Measurements from ENCODE around the gene SLCO1B3.

The SLCO1B3 gene

DNA sequence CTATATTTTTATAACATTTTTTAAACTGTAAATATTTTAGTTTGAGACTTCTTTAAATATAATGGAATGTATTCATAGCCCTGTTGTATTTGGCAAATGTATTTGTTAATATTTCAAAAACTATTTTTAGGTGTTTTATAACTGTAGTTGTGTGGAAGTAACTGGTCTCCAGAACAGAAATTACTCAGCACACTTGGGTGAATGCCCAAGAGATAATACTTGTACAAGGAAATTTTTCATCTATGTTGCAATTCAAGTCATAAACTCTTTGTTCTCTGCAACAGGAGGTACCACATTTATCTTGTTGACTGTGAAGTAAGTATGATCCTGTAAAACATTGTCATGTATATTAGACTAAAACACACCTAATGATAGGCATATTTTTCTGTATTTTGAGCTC is 72.8 kb downstream of the SLCO1B3 start:
- no peak for DNase-seq (ENCODE audit: low read depth)

DNA sequence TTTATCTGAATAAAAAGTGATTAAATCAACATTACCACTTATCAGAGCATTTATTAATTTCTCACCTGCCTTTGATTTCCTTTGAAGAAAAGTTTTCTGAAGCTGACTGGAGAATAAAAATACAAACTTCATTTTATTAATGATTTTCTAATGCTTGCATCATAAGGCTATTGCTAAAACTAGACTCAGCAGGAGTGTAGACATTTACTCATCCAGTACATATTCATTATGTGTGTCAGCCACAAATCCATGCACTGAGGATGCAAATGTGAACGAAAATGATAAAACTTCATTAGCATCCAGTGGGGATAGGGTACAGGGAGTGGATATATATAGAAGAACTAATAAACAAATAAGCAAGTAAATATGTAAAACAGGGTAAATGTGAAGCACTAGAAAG is 74.6 kb downstream of the SLCO1B3 start:
- no peak for DNase-seq (ENCODE audit: low read depth)

DNA sequence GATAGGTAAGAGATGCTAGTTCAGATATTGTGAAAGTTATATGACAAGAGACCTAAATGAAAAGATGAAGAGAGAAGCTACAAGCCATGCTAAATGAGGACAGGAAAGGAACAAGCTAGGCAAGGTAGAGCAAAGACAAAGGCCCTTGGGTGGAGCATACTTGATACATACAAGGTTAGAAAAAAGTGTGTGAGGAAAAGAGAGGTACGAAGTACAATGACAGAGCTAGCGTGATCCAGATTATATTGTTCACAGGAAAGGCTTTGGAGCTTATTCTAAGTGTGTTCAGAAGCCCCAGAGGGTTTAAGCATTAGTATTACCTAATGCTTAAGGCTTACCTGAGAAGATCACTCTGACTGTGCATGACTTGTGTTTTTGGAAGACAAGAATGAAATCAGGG is 75.0 kb downstream of the SLCO1B3 start:
- no peak for DNase-seq (ENCODE audit: low read depth)

DNA sequence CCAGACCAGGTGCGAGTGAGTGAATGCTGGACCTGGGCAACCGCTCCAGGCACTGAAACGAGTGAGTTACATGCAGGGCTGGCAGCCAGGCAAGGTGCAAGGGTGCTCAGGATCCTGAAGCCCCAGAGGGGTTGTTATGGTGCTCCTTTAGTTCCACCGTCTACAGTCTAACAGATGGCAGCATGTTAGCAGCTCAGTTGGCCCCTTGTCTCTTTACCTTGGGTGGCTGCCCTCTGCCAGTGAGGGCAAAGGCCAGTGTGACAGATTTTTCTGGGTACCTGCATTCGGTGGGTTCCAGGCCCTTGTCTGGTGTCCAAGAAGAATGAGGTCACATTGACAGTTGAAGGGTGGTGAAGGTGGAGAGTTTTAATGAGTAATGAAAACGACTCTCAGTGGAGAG is 106.8 kb downstream of the SLCO1B3 start:
- DNase-seq (ENCODE audit: low read depth) = no peak

DNA sequence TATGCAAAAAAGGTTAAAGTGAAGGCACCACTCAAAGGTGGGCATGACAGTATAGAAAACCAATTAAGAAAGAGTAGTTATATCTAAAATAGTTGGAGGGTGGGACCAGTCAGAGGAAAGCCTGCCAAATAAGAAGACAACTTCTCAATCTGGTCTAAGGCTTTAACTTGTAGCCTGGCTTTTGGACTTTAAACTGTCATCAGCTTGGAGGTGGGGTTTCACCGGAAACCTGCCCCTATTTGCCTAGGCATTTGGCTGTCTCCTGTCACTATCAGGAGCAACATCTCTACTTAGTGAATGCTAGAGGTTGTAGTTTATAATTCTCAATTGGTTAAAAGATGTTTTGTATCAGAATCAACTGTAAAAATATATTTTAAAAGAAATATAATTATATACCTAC is 107.3 kb downstream of the SLCO1B3 start:
- DNase-seq (ENCODE audit: low read depth) = no peak

DNA sequence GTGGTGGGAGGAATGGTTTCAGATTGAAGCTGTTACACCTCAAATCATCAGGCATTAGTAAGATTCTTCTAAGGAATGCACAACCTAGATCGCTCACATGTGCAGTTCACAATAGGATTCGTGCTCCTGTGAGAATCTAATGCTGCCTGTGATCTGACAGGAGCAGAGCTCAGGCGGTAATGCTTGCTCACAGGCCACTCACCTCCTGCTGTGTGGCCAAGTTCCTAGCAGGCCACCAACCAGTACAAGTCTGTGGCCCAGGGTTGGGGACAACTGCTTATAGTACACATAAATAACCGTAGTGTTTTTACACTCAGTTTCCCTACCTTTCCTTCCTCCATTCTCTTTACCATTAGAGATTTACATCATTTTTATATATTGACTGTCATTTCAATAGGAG is 121.4 kb downstream of the SLCO1B3 start:
- DNase-seq (ENCODE audit: low read depth) = no peak

DNA sequence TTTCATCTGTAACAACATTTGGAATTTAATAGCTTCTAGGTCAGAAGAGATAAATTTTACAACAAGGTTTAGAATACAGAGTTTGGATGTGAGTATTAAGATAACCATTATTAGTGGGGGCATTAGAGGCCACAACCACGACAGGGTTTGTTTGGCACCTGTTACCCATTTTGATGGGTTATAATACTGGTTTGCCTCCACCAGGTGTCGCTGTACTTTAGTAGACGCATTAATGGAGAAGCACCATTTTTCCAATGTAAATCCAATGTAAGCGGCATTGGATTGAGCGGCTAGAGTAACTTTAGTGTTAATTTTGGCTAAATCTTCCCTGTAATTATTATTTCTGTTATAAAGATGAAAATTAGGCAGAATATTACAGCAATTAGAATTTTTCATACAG is 136.2 kb downstream of the SLCO1B3 start:
- DNase-seq (ENCODE audit: low read depth) = no peak

DNA sequence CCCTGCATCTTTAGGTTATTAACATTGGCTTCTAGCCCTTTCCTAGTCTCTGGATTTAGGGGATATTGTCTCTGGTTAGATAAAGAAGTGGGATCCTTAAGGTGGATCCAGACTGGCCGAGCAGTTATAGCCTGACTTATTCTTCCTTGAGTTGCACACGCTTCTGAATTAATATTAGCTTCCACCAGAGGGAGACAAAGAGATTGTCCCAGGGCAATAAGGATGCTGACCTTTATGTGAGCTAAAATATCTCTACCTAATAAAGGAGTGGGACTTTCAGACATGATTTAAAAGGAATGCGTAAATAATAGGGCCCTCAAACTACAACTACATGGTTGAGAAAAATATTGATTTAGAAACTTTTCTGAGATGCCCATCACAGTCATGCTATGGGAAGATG is 139.7 kb downstream of the SLCO1B3 start:
- no peak for DNase-seq (ENCODE audit: low read depth)

DNA sequence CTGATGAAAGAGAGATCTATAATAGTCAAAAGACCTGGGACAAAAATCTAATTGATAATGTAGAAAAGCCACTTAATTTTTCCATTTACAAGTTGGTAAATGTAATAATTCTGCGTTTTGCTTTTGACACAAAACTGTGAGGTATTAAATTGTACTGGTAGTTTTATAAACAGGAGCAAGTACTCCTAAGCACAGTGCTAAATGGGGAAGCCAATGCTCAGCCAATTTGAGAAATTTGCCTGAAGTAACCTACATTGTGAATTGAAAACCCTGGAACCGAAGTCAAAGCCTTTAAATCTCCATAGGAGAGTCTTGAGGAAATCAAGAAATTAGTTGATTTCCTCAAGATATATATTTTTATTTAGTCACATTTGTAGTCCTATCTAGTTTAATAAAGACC is 152.8 kb downstream of the SLCO1B3 start:
- DNase-seq (ENCODE audit: low read depth) = no peak

DNA sequence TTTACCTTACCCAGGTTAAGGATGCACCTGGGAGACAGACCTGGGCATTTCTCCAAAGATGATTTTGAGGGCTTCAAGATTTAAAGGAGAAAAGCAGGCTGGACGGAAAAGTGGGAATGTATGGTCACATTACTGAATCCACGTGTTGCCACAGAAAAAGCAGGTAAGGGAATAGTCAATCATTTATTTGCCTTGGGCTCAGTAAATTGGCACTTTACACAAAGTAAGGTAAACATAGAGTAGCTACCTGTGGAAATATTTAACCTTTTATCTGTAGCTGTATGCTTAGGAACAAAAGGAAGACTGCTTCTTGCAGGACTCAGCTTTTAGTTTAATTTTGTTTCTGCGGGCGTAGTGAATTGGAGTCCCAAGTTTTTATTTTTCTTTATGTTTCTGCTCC is 153.3 kb downstream of the SLCO1B3 start:
- DNase-seq (ENCODE audit: low read depth) = no peak

Measured in T-helper 22 cell (primary cell).